HEK293 (cell line): ENCODE results near the gene TEKTIP1.

Experiments
- BCL11B ChIP-seq: fragments of 450-650 bp; formaldehyde crosslinking; IDR thresholded peaks from 2 replicates; pipeline ENCODE4 v1.5.1; 2016; ENCODE audit warnings: low read depth, missing biosample characterization, missing genetic modification characterization
- GLI2 ChIP-seq: fragments of 450-650 bp; formaldehyde crosslinking; IDR thresholded peaks from 2 replicates; pipeline ENCODE4; 2017; ENCODE audit warnings: missing biosample characterization, missing genetic modification characterization, low read depth, borderline replicate concordance
- GLIS2 ChIP-seq: fragments of 450-650 bp; formaldehyde crosslinking; IDR thresholded peaks from 2 replicates; pipeline ENCODE4 v1.5.1; 2016; ENCODE audit warnings: missing biosample characterization, missing genetic modification characterization
- HOXC10 ChIP-seq: sonication (generic); formaldehyde crosslinking; IDR thresholded peaks from 2 replicates; pipeline ENCODE4 v1.8.1; 2023; ENCODE audit warnings: mild to moderate bottlenecking, missing genetic modification reagents
- KLF10 ChIP-seq: fragments of 450-650 bp; IDR thresholded peaks from 2 replicates; pipeline ENCODE4 v1.5.1; 2018; ENCODE audit warnings: missing biosample characterization, mild to moderate bottlenecking, missing genetic modification characterization
- MZF1 ChIP-seq: fragments of 450-650 bp; formaldehyde crosslinking; IDR thresholded peaks from 2 replicates; pipeline ENCODE4 v1.5.1; 2017; ENCODE audit warnings: missing biosample characterization, missing genetic modification characterization, borderline replicate concordance
- SP2 ChIP-seq: fragments of 450-650 bp; formaldehyde crosslinking; IDR thresholded peaks from 2 replicates; pipeline ENCODE4 v1.5.1; 2016; ENCODE audit warnings: missing biosample characterization, missing genetic modification characterization
- TCF7L2 ChIP-seq: IDR thresholded peaks from 2 replicates; pipeline ENCODE4 v1.6.1; 2011; ENCODE audit warnings: low read depth, mild to moderate bottlenecking, inconsistent platforms, low read length, moderate library complexity, borderline replicate concordance
- YY1 ChIP-seq: fragments of 450-650 bp; formaldehyde crosslinking; IDR thresholded peaks from 2 replicates; pipeline ENCODE4 v1.5.1; 2018; ENCODE audit warnings: missing biosample characterization, missing genetic modification characterization
- ZBTB7A ChIP-seq: fragments of 450-650 bp; formaldehyde crosslinking; IDR thresholded peaks from 2 replicates; pipeline ENCODE4 v1.5.1; 2016; ENCODE audit warnings: low read depth, missing biosample characterization, missing genetic modification characterization
- ZFP3 ChIP-seq: fragments of 450-650 bp; formaldehyde crosslinking; IDR thresholded peaks from 2 replicates; pipeline ENCODE4 v1.5.1; 2016; ENCODE audit warnings: low read depth, missing biosample characterization, missing genetic modification characterization
- ZIC2 ChIP-seq: fragments of 450-650 bp; formaldehyde crosslinking; IDR thresholded peaks from 2 replicates; pipeline ENCODE4 v1.5.1; 2016; ENCODE audit warnings: missing biosample characterization, missing genetic modification characterization
- ZNF10 ChIP-seq: fragments of 450-650 bp; formaldehyde crosslinking; IDR thresholded peaks from 2 replicates; pipeline ENCODE4 v1.5.1; 2017; ENCODE audit warnings: missing biosample characterization, missing genetic modification characterization
- ZNF114 ChIP-seq: fragments of 450-650 bp; formaldehyde crosslinking; IDR thresholded peaks from 2 replicates; pipeline ENCODE4 v1.5.0; 2017; ENCODE audit warnings: missing biosample characterization, missing genetic modification characterization
- ZNF169 ChIP-seq: fragments of 450-650 bp; formaldehyde crosslinking; IDR thresholded peaks from 2 replicates; pipeline ENCODE4 v1.5.1; 2016; ENCODE audit warnings: missing biosample characterization, missing genetic modification characterization
- ZNF19 ChIP-seq: fragments of 450-650 bp; formaldehyde crosslinking; IDR thresholded peaks from 2 replicates; pipeline ENCODE4; 2016; ENCODE audit warnings: missing biosample characterization, missing genetic modification characterization, low read depth
- ZNF214 ChIP-seq: fragments of 450-650 bp; formaldehyde crosslinking; IDR thresholded peaks from 2 replicates; pipeline ENCODE4 v1.5.1; 2017; ENCODE audit warnings: missing biosample characterization, mild to moderate bottlenecking, missing genetic modification characterization, borderline replicate concordance
- ZNF223 ChIP-seq: fragments of 450-650 bp; formaldehyde crosslinking; IDR thresholded peaks from 2 replicates; pipeline ENCODE4 v1.5.1; 2016; ENCODE audit warnings: missing biosample characterization, missing genetic modification characterization
- ZNF292 ChIP-seq: fragments of 450-650 bp; formaldehyde crosslinking; IDR thresholded peaks from 2 replicates; pipeline ENCODE4 v1.5.1; 2016; ENCODE audit warnings: low read depth, missing biosample characterization, missing genetic modification characterization, borderline replicate concordance
- ZNF391 ChIP-seq: fragments of 450-650 bp; formaldehyde crosslinking; IDR thresholded peaks from 2 replicates; pipeline ENCODE4 v1.5.1; 2016; ENCODE audit warnings: low read depth, missing biosample characterization, missing genetic modification characterization, borderline replicate concordance
- ZNF521 ChIP-seq: fragments of 450-650 bp; formaldehyde crosslinking; IDR thresholded peaks from 2 replicates; pipeline ENCODE4 v1.5.1; 2017; ENCODE audit warnings: missing biosample characterization, mild to moderate bottlenecking, missing genetic modification characterization
- ZNF558 ChIP-seq: fragments of 450-650 bp; formaldehyde crosslinking; IDR thresholded peaks from 2 replicates; pipeline ENCODE4 v1.5.1; 2016; ENCODE audit warnings: missing biosample characterization, missing genetic modification characterization
- ZNF585B ChIP-seq: fragments of 450-650 bp; formaldehyde crosslinking; IDR thresholded peaks from 2 replicates; pipeline ENCODE4 v1.5.1; 2016; ENCODE audit warnings: missing biosample characterization, missing genetic modification characterization
- ZNF623 ChIP-seq: fragments of 450-650 bp; formaldehyde crosslinking; IDR thresholded peaks from 2 replicates; pipeline ENCODE4 v1.5.1; 2016; ENCODE audit warnings: missing biosample characterization, missing genetic modification characterization
- ZNF629 ChIP-seq: fragments of 450-650 bp; formaldehyde crosslinking; IDR thresholded peaks from 2 replicates; pipeline ENCODE4 v1.5.1; 2017; ENCODE audit warnings: missing biosample characterization, missing genetic modification characterization
- ZNF670 ChIP-seq: fragments of 450-650 bp; formaldehyde crosslinking; IDR thresholded peaks from 2 replicates; pipeline ENCODE4 v1.5.1; 2016; ENCODE audit warnings: missing biosample characterization, missing genetic modification characterization, low read depth
- ZNF677 ChIP-seq: fragments of 450-650 bp; IDR thresholded peaks from 2 replicates; pipeline ENCODE4 v1.5.0; 2018; ENCODE audit warnings: missing biosample characterization, mild to moderate bottlenecking, missing genetic modification characterization, moderate library complexity
- ZNF701 ChIP-seq: fragments of 450-650 bp; formaldehyde crosslinking; IDR thresholded peaks from 2 replicates; pipeline ENCODE4 v1.5.1; 2016; ENCODE audit warnings: missing biosample characterization, missing genetic modification characterization
- TF ChIP-seq, protein P1 (sequence below): fragments of 450-650 bp; formaldehyde crosslinking; IDR thresholded peaks from 2 replicates; pipeline ENCODE4 v1.5.1; 2016; ENCODE audit warnings: missing biosample characterization, missing genetic modification characterization
- TF ChIP-seq, protein P2 (sequence below): fragments of 450-650 bp; formaldehyde crosslinking; IDR thresholded peaks from 2 replicates; pipeline ENCODE4 v1.5.1; 2017; ENCODE audit warnings: missing biosample characterization, missing genetic modification characterization
- TF ChIP-seq, protein P3 (sequence below): fragments of 450-650 bp; formaldehyde crosslinking; IDR thresholded peaks from 2 replicates; pipeline ENCODE4 v1.5.1; 2016; ENCODE audit warnings: missing biosample characterization, missing genetic modification characterization
- TF ChIP-seq, protein P4 (sequence below): fragments of 450-650 bp; formaldehyde crosslinking; IDR thresholded peaks from 2 replicates; pipeline ENCODE4 v1.5.1; 2017; ENCODE audit warnings: missing biosample characterization, missing genetic modification characterization

Gene TEKTIP1

DNA sequence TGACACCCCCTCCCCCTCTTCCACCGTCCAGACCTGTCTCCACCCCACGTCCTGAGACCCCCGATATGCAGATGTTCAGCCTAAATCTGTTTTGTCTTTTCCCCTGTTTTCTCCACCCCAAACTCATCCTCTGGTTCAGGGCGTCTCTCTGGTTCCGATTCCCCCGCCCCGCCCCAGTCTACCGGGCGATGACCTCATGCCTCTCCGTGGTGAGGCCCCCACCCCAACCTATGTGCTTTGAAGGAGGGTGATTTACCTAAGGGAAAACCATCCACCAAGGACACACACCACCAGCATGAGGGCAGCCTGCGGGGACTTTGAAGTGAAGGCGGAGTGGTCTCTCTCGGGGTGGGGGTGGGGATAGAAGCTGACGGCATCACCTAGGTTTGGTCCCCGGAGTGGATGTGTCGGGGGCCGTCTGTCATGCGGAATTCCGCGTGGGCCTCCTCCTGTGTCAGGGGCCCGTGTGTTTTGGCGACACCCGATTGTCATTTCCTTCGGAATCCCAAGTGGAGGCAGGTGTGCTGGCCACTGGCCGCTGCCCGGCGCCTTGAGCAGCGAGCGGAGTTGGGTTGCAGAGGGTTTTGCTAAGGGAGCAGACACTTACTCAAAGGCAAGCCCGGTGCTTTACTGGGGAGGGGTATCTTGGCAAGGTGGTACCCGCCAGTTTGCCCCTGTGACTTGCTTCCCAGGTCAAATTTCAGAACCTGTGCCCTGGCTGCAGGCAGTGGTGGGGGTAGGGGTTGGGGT is 31.4 kb upstream of the TEKTIP1 start (continued):
- no peak for TF ChIP-seq ZNF677 (tag by site-specific recombination)
- no peak for TF ChIP-seq ZBTB7A
- peak; percentile 32 for TF ChIP-seq SP2 (tag by site-specific recombination)
- TF ChIP-seq HOXC10 = no peak
- peak; percentile 66; the same call in 1 of the 2 replicates for TF ChIP-seq TCF7L2
- no peak for TF ChIP-seq GLI2 (tag by site-specific recombination)
- TF ChIP-seq ZFP3 = no peak
- TF ChIP-seq ZNF114 (tag by site-specific recombination) = no peak
- TF ChIP-seq, protein P1, sequence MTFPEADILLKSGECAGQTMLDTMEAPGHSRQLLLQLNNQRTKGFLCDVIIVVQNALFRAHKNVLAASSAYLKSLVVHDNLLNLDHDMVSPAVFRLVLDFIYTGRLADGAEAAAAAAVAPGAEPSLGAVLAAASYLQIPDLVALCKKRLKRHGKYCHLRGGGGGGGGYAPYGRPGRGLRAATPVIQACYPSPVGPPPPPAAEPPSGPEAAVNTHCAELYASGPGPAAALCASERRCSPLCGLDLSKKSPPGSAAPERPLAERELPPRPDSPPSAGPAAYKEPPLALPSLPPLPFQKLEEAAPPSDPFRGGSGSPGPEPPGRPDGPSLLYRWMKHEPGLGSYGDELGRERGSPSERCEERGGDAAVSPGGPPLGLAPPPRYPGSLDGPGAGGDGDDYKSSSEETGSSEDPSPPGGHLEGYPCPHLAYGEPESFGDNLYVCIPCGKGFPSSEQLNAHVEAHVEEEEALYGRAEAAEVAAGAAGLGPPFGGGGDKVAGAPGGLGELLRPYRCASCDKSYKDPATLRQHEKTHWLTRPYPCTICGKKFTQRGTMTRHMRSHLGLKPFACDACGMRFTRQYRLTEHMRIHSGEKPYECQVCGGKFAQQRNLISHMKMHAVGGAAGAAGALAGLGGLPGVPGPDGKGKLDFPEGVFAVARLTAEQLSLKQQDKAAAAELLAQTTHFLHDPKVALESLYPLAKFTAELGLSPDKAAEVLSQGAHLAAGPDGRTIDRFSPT (tag by site-specific recombination) = peak; percentile 52
- TF ChIP-seq GLIS2 = peak; percentile 39
- peak; percentile 50; the same call in 1 of the 2 replicates for TF ChIP-seq ZIC2
- TF ChIP-seq ZNF585B (tag by site-specific recombination) = no peak
- no peak for TF ChIP-seq ZNF169
- TF ChIP-seq ZNF10 = no peak
- no peak for TF ChIP-seq ZNF623 (tag by site-specific recombination)
- TF ChIP-seq ZNF391 (tag by site-specific recombination) = no peak
- TF ChIP-seq ZNF701 (tag by site-specific recombination) = no peak
- peak; percentile 83 for TF ChIP-seq ZNF629 (tag by site-specific recombination)
- TF ChIP-seq BCL11B (tag by site-specific recombination) = no peak
- TF ChIP-seq ZNF292 (tag by site-specific recombination) = no peak
- TF ChIP-seq, protein P2, sequence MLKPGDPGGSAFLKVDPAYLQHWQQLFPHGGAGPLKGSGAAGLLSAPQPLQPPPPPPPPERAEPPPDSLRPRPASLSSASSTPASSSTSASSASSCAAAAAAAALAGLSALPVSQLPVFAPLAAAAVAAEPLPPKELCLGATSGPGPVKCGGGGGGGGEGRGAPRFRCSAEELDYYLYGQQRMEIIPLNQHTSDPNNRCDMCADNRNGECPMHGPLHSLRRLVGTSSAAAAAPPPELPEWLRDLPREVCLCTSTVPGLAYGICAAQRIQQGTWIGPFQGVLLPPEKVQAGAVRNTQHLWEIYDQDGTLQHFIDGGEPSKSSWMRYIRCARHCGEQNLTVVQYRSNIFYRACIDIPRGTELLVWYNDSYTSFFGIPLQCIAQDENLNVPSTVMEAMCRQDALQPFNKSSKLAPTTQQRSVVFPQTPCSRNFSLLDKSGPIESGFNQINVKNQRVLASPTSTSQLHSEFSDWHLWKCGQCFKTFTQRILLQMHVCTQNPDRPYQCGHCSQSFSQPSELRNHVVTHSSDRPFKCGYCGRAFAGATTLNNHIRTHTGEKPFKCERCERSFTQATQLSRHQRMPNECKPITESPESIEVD (tag by site-specific recombination) = no peak
- no peak for TF ChIP-seq YY1 (tag by site-specific recombination)
- TF ChIP-seq ZNF223 (tag by site-specific recombination) = no peak
- no peak for TF ChIP-seq MZF1 (tag by site-specific recombination)
- TF ChIP-seq, protein P3, sequence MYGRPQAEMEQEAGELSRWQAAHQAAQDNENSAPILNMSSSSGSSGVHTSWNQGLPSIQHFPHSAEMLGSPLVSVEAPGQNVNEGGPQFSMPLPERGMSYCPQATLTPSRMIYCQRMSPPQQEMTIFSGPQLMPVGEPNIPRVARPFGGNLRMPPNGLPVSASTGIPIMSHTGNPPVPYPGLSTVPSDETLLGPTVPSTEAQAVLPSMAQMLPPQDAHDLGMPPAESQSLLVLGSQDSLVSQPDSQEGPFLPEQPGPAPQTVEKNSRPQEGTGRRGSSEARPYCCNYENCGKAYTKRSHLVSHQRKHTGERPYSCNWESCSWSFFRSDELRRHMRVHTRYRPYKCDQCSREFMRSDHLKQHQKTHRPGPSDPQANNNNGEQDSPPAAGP (tag by site-specific recombination) = peak; percentile 61
- TF ChIP-seq ZNF670 (tag by site-specific recombination) = no peak
- no peak for TF ChIP-seq ZNF521 (tag by site-specific recombination)
- TF ChIP-seq ZNF558 = no peak
- TF ChIP-seq, protein P4, sequence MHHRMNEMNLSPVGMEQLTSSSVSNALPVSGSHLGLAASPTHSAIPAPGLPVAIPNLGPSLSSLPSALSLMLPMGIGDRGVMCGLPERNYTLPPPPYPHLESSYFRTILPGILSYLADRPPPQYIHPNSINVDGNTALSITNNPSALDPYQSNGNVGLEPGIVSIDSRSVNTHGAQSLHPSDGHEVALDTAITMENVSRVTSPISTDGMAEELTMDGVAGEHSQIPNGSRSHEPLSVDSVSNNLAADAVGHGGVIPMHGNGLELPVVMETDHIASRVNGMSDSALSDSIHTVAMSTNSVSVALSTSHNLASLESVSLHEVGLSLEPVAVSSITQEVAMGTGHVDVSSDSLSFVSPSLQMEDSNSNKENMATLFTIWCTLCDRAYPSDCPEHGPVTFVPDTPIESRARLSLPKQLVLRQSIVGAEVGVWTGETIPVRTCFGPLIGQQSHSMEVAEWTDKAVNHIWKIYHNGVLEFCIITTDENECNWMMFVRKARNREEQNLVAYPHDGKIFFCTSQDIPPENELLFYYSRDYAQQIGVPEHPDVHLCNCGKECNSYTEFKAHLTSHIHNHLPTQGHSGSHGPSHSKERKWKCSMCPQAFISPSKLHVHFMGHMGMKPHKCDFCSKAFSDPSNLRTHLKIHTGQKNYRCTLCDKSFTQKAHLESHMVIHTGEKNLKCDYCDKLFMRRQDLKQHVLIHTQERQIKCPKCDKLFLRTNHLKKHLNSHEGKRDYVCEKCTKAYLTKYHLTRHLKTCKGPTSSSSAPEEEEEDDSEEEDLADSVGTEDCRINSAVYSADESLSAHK = no peak
- no peak for TF ChIP-seq ZNF19 (tag by site-specific recombination)
- no peak for TF ChIP-seq ZNF214 (tag by site-specific recombination)
- TF ChIP-seq KLF10 = no peak
